GM12875 (cell line): ENCODE results near the gene DEDD2.

ENCODE experiments used
- H3K4me3 ChIP-seq: one replicate; pipeline ENCODE4 v1.5.1; 2011; ENCODE audit warnings: low read depth, low read length, control low read depth
- TF ChIP-seq, protein P1 (sequence below): IDR thresholded peaks from 2 replicates; pipeline ENCODE4 v1.5.1; 2011; ENCODE audit warnings: low read depth, mild to moderate bottlenecking, control low read depth, inconsistent platforms, low read length, moderate library complexity, borderline replicate concordance; ENCODE audit not compliant: insufficient read depth

Gene DEDD2

DNA sequence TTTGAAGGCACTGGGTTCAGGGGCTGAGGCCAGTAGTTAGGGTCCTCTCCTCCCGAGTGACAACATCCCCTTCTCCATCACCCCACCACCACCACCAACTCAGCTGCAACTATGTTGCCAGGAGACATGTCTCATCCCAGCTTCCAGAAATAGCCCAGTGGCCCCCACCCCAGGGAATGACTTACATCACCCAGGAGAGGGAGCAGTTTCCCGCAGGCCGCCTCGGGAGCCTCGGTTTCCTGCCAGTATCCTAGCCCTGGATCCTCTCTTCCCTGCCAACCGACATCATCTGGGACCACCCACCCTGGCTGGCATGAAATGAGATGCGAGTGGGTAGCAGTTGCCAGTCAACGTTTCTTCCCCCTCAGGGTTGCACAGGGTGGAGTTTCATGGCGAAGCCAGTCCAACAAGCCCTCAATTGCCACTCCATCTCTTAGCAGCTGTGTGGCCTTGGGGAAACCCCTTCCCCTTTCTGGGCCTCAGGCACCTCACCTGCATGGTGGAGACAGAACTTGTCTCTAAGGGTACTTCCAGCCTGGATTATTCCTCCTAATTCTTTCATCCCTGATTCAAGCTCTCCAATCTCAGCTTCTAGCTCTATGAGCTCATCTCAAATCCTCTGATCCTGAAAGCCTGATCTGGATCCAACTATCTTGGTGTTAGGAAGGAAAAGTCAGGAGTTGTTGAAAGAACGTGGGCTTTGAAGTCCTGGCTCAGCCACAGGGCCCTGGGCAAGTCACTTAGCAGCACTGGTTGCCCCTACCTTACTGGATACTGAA lies 28.9 kb upstream of the DEDD2 start:
- TF ChIP-seq, protein P1, sequence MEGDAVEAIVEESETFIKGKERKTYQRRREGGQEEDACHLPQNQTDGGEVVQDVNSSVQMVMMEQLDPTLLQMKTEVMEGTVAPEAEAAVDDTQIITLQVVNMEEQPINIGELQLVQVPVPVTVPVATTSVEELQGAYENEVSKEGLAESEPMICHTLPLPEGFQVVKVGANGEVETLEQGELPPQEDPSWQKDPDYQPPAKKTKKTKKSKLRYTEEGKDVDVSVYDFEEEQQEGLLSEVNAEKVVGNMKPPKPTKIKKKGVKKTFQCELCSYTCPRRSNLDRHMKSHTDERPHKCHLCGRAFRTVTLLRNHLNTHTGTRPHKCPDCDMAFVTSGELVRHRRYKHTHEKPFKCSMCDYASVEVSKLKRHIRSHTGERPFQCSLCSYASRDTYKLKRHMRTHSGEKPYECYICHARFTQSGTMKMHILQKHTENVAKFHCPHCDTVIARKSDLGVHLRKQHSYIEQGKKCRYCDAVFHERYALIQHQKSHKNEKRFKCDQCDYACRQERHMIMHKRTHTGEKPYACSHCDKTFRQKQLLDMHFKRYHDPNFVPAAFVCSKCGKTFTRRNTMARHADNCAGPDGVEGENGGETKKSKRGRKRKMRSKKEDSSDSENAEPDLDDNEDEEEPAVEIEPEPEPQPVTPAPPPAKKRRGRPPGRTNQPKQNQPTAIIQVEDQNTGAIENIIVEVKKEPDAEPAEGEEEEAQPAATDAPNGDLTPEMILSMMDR: no peak

DNA sequence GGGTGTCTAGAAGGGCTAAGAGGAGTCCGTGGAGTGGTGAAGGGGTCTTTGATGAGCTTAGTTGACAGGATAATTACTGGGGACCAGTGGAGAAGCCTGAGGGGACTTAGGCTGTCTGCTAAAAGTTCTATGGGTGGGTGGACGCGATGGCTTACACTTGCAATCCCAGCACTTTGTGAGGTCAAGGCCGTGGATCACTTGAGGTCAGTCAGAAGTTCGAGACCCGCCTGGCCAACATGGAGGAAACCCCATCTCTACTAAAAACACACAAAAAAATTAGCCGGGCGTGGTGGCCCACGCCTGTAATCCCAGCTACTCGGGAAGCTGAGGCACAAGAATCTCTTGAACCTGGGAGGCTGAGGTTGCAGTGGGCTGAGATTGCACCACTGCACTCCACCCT lies 27.8 kb upstream of the DEDD2 start:
- TF ChIP-seq, protein P1: no peak
- peak overlapping the region; percentile 24 for H3K4me3 ChIP-seq

More for the DNA sequence above, 28.9 kb upstream of the DEDD2 start:
- no peak overlapping the region for H3K4me3 ChIP-seq

DNA sequence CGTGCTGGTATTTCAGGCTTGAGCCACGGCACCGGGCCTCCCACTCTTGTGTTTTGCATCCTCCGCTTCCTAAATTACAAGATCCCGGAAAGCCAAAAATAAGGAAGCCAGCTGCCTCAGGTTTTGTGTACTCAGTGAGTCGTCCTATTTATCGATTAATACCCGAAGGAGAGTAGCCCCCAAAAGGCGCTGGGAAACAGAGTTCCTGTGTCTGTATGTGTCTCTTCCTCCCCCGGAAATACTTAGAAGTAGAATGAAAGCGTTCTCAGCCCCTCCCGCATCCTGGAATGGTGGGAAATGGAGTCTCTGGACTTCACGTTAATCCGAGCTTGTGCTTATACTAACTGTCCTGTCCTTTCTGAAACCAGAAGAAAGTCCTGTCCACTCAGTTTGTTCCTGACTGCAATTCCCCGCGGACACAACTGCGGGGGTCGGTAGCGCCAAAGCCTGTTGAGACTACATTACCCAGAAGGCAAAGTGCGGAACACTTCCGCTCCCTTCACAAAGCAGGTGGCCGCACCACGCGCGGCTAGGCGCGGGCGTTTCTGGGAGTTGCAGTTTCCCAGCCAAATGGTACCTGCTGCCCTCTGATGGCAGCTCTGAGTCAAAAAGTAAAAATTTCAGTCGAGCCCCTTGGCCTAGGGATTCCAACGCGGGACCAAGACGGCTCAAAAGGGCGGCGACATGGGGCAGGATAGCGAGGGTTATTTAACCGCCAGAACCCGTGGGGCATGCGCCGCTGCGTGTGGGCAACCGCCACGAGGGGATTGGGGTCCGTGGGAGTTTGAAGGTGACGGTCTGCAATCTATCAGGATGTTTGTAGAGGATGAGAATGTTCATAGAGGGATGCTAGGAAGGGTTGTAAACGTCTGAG lies 27.1 kb upstream of the DEDD2 start:
- TF ChIP-seq, protein P1: peak; percentile 60
- H3K4me3 ChIP-seq: peak overlapping the region; percentile 78

DNA sequence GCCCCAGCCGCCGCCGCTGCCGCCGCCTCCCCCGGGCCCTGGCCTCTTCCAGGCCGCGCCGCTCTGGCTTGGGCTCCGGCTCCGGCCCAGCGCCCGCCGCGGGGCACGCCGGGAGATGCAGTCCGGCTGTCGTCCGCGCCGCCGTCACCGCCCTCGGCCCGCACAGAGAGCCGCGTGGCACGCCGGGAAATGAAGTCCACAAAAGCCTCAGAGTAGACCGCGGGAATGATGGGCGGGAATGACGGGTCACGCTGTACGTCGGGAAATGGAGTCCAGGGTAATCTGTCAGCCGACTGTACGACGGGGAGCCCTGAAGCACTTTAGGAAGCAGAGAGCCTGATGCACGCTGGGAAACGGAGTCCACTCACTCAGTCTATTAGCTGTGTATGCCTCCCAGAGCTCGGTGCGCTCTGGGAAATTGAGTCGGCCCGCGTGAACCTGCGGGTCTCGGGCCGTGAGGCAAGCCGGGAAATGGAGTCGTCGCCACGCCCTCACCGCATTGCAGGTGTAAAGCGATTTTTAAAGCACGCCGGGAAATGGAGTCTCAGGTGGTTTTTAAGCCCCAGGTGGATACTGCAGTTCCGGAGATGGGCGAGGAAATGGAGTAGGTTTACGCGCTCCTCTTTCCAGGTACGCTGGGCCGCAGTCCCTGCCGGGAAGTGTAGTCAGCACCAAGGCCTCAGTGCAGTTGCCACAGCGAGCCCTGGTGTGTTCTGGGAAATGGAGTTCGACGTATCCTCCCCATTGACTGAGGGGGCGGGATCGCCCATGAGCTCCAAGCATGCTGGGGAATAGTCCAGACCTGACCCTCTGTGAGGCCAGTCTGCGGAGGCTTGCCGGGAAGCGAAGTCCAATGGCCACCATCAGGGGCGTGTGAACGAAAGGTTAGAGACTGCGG lies 25.3 kb upstream of the DEDD2 start, which contains the start of gene GSK3A:
GSK3A (minus strand) TSS at position 91 of the 898 bp plus-strand sequence. CDS start 137 bp downstream, outside the sequence.
- TF ChIP-seq, protein P1: no peak
- peak within 1 kb of the TSS; percentile 78 for H3K4me3 ChIP-seq

DNA sequence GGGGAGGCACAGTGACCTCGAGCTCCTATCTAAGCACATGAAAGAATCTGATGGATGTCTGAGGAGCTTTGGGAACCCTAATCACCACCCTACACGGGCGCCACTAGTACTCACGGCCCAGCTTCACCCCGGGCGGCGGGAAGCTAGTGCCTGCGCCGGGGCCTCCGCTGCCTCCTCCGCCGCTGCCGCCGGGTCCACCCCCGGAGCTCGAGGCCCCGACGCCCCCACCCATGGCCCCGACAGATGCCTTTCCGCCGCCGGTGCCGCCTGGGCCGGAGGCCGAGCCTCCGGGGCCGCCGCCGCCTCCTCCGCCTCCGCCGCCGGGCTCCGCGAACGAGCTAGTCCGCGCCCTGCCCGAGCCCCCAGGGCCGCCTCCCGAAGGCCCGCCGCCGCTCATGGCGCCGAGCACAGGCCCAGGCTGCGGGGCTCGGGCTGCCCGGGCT lies 24.6 kb upstream of the DEDD2 start:
- TF ChIP-seq, protein P1: no peak
- peak overlapping the region; percentile 78 for H3K4me3 ChIP-seq

DNA sequence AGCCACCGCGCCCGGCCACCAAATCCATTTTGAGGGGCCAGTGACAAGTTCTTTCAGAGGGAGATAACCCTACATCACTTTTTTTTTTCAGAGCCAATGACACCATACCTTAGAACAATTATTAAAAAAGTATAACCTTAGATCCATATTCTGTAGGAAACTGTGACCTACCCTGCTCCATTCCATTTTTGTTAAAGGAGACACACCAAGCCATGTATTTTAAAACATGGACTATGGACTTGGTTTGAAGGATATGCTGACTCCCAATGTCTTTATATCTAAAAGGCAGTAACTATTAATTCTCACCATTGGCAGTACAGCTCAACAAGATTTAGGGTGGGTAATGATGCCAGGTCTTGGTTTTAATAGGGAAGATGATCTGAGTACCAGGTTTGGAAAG lies 23.8 kb upstream of the DEDD2 start:
- TF ChIP-seq, protein P1: no peak
- peak overlapping the region; percentile 78 for H3K4me3 ChIP-seq
